Fibroblast of pulmonary artery (primary cell): Measurements from ENCODE around the gene P2RX7.
A peak's percentile ranks its signal among the peaks of the same experiment; 100 is the strongest.

Experiments used
- DNase-seq: peaks from one replicate; pipeline ENCODE4 v3.0.0-alpha.2; 2010; ENCODE audit warnings: low read depth
- H3K4me3 ChIP-seq: replicated peaks from 2 replicates; pipeline ENCODE4 v1.5.1; 2011; ENCODE audit warnings: low read depth, mild to moderate bottlenecking, control low read depth, low read length, moderate library complexity
- TF ChIP-seq, protein P1 (sequence below): IDR thresholded peaks from 2 replicates; pipeline ENCODE4 v1.5.1; 2011; ENCODE audit warnings: mild to moderate bottlenecking, control low read depth, low read length, inconsistent platforms; ENCODE audit errors: missing control alignments

The P2RX7 gene

DNA sequence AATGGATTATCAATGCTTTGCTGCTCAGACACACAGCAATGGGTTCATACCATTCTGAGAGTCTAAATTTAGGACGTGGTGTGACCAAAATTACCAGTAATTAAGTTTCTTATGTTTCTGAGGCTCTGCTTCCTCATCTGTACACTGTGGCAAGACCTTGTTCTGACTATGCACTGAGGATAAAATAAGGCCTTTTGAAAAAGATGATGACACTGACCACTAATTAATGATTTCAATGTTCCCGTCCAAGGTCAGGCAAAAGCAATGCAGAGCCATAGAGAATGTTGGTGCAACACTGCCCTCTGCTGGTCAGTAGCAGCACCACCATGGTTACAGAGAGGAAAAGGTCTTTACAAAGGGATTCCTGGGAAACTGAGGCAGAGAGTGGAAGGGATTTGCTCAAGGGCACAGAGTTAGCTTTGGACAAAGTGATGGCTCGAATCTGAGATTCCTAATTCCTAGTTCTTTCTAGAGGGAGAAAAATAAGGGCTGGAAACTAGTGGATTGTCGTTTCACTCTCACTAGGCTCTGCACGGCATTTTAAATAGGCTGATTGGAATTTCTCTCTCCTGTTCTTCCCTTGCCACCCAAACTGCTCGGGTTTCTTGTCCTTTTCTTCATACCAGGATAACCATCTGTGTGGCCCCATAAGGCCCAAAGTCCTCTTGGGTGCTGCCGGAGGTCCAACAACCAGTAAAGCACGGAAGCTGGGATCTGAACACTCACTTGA is 22.3 kb upstream of the P2RX7 start:
- no peak overlapping the region for H3K4me3 ChIP-seq
- peak; percentile 76 for DNase-seq
- TF ChIP-seq, protein P1, sequence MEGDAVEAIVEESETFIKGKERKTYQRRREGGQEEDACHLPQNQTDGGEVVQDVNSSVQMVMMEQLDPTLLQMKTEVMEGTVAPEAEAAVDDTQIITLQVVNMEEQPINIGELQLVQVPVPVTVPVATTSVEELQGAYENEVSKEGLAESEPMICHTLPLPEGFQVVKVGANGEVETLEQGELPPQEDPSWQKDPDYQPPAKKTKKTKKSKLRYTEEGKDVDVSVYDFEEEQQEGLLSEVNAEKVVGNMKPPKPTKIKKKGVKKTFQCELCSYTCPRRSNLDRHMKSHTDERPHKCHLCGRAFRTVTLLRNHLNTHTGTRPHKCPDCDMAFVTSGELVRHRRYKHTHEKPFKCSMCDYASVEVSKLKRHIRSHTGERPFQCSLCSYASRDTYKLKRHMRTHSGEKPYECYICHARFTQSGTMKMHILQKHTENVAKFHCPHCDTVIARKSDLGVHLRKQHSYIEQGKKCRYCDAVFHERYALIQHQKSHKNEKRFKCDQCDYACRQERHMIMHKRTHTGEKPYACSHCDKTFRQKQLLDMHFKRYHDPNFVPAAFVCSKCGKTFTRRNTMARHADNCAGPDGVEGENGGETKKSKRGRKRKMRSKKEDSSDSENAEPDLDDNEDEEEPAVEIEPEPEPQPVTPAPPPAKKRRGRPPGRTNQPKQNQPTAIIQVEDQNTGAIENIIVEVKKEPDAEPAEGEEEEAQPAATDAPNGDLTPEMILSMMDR: peak; percentile 99

DNA sequence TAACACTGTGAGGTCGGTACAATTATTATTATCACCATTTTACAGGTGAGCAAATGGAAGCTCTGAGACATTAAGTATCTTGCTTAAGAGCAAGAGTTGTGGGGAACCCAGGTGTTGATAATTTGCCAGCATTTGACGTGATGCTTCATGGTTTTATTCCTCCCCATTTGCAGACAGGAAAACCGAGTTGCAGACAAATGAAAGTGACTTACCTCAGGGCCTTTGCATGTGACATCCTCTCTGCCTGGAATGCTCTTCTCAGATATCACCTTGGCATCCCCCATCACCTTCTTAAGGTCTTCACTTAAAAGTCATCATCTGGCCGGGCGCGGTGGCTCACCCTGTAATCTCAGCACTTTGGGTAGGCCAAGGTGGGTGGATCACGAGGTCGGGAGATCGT is 21.0 kb upstream of the P2RX7 start:
- no peak for DNase-seq
- no peak overlapping the region for H3K4me3 ChIP-seq
- TF ChIP-seq, protein P1: no peak

DNA sequence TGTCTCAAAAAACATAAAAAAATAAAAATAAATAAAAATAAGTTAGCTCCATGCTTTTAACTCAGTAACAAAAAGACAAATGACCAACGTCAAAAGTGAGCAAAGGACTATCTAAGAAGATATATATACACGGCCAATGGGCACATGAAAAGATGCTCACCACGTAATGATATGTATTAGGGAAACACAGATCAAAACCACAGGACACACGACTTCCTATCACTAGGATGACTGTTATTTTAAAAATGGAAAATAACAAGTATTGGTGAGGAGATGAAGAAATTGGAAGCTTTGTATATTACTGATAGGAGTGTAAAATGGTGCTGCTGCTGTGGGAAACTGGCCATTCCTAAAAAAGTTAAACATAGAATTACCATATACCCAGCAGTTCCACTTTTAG is 20.2 kb upstream of the P2RX7 start:
- H3K4me3 ChIP-seq: no peak overlapping the region
- DNase-seq: no peak
- TF ChIP-seq, protein P1: no peak

DNA sequence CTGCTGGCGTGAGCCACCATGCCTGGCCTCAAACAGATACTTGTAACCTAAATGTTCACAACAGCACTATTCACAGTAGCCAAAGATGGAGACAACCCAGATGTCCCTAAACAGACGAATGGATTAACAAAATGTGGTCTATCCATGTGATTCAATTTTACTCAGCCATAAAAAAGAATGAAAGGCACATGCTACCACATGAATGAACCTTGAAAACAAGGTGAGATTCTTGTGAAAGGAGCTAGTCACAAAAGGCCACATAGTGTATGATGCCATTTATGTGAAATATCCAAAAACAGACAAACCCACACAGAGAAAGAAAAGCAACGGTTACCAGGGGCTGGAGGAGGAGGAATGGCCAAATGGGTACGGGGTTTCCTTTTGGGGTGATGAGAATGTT is 19.6 kb upstream of the P2RX7 start:
- no peak for DNase-seq
- TF ChIP-seq, protein P1: no peak
- no peak overlapping the region for H3K4me3 ChIP-seq

DNA sequence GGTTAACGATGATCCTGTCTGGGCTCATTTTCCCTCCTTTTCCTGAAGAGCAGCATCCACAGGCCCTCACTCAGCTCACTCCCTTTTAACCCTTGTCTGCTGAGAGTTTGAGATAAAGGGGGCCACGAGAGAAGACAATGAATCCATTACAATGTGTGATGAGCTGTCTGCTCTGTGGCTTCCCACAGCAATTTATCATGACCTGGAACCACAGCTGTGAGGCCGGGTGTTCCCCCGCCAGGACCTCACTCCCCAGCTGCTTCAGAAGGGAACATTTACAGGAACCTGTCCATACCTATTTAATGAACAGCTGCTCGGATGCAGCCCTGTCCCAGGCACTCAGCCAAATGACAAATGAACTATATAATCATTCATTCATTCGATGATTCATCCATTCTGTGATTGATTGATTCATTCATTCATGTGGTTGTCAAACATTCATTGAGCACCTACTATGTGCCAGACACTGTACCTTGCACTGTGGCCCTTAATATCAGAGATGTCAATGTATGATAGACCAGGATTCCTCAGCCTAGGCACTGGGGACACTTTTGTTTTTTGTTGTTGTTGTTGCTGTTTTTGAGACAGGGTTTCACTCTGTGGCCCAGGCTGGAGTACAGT is 18.5 kb upstream of the P2RX7 start:
- H3K4me3 ChIP-seq: no peak overlapping the region
- TF ChIP-seq, protein P1: no peak
- no peak for DNase-seq

DNA sequence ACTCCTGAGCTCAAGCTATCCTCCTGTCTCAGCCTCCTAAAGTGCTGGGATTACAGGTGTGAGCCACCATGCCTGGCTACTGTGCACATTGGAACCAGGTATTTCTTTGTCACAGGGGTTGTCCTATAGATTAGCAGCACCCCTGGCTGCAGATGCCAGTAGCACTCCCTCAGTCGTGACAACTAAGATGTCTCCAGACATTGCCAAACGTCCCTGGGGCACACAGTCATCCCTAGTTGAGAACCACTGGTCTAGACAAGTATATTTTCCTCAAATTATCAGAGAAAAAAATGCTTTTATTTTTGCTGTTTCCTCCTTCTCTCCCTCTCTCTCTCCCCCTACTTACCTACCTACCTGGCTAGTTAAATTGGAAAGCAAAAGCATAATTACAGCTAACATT is 17.9 kb upstream of the P2RX7 start:
- DNase-seq: no peak
- TF ChIP-seq, protein P1: no peak
- H3K4me3 ChIP-seq: no peak overlapping the region

DNA sequence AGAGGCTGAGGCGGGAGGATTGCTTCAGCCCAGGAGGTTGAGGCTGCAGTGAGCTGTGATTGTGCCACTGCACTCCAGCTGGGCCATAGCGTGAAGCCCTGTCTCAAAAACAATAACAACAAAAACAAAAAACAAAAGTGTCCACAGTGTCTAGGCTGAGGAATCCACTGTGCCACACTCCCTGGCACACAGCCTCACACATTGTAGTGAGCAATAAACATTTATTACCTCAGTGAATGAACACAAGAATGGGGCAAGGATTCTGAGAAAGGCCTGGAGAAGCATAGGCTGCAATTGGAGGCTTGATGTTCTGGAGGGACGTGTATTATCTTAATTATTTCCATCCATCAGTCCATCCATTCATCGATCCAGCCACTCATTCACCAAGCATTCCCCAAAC is 17.1 kb upstream of the P2RX7 start:
- TF ChIP-seq, protein P1: no peak
- H3K4me3 ChIP-seq: no peak overlapping the region
- no peak for DNase-seq
